K562 (cell line): ENCODE data around the gene PACSIN2. TPM values are rescaled to one million over a fixed set of nuclear protein-coding genes. Genes with fewer than 3 reads are reported as not detected.
A peak's percentile ranks its signal among the peaks of the same experiment; 100 is the strongest.

Source experiments
- ARID3B ChIP-seq: fragments of 250-450 bp; sonication (Bioruptor Pico); IDR thresholded peaks from 2 replicates; pipeline ENCODE4 v1.4.0; 2020; ENCODE audit warnings: borderline replicate concordance
- BRF2 ChIP-seq: IDR thresholded peaks from 3 replicates; pipeline ENCODE4 v1.6.1; 2011; ENCODE audit warnings: borderline replicate concordance, mild to moderate bottlenecking; ENCODE audit not compliant: insufficient read length, insufficient read depth
- CBFB ChIP-seq: sonication (generic); formaldehyde crosslinking; IDR thresholded peaks from 2 replicates; pipeline ENCODE4 v1.4.0; 2020; ENCODE audit warnings: mild to moderate bottlenecking, missing genetic modification reagents
- CLOCK ChIP-seq: fragments of 250-450 bp; sonication (Bioruptor Pico); IDR thresholded peaks from 2 replicates; pipeline ENCODE4 v1.4.0; 2020; ENCODE audit warnings: mild to moderate bottlenecking, moderate library complexity, borderline replicate concordance
- CSDE1 ChIP-seq, 2 experiments: fragments of 450-650 bp; IDR thresholded peaks; 2 replicates each; pipeline ENCODE4 v1.6.1; 2016; ENCODE audit warnings: mild to moderate bottlenecking in 1 of 2
- ESRRA ChIP-seq: fragments of 450-650 bp; IDR thresholded peaks from 2 replicates; pipeline ENCODE4 v1.6.1; 2014; ENCODE audit warnings: low read depth, mild to moderate bottlenecking, moderate library complexity, borderline replicate concordance
- GABPB2 ChIP-seq: fragments of 250-450 bp; sonication (Bioruptor Pico); conservative IDR thresholded peaks from 2 replicates; pipeline ENCODE4 v1.5.1; 2021; ENCODE audit warnings: mild to moderate bottlenecking
- IFI16 ChIP-seq: fragments of 250-450 bp; sonication (Bioruptor Pico); IDR thresholded peaks from 2 replicates; pipeline ENCODE4 v2.1.2; 2022; ENCODE audit warnings: mild to moderate bottlenecking, inconsistent platforms
- MEF2A ChIP-seq: IDR thresholded peaks from 2 replicates; pipeline ENCODE4 v1.6.1; 2011; ENCODE audit warnings: low read depth, mild to moderate bottlenecking, low read length, moderate library complexity; ENCODE audit not compliant: control insufficient read depth
- NONO ChIP-seq, 2 experiments: fragments of 200-400 bp in 1 of 2; fragments of 450-650 bp in 1 of 2; formaldehyde crosslinking in 1 of 2; IDR thresholded peaks; 2 replicates each; pipeline ENCODE4 v1.6.1; 2017; ENCODE audit warnings: low read depth in 2 of 2, mild to moderate bottlenecking in 2 of 2, moderate library complexity in 2 of 2, low read length in 1 of 2
- PML ChIP-seq: IDR thresholded peaks from 2 replicates; pipeline ENCODE4 v1.6.1; 2012; ENCODE audit warnings: low read length, inconsistent platforms
- POLR2AphosphoS2 ChIP-seq: IDR thresholded peaks from 2 replicates; pipeline ENCODE4 v1.6.1; 2012; ENCODE audit warnings: low read length, improper control_type of control experiment
- PRDM10 ChIP-seq: fragments of 450-650 bp; IDR thresholded peaks from 2 replicates; pipeline ENCODE4 v1.6.1; 2018; ENCODE audit not compliant: partially characterized antibody
- PYGO2 ChIP-seq: fragments of 450-650 bp; IDR thresholded peaks from 2 replicates; pipeline ENCODE4 v1.6.1; 2016; ENCODE audit warnings: mild to moderate bottlenecking, missing genetic modification characterization, moderate library complexity, missing compliant biosample characterization
- SNRNP70 ChIP-seq: fragments of 200-400 bp; formaldehyde crosslinking; optimal IDR thresholded peaks from 2 replicates; pipeline ENCODE3; 2017; ENCODE audit warnings: low read depth, low read length
- TSC22D4 ChIP-seq: fragments of 450-650 bp; IDR thresholded peaks from 2 replicates; pipeline ENCODE4 v1.6.1; 2016; ENCODE audit warnings: missing genetic modification characterization, missing biosample characterization, control low read depth
- ZFX ChIP-seq: sonication (generic); formaldehyde crosslinking; IDR thresholded peaks from 2 replicates; pipeline ENCODE4 v1.8.0; 2022; ENCODE audit warnings: mild to moderate bottlenecking, missing genetic modification reagents, moderate library complexity
- polyA plus RNA-seq, 8 experiments: library from polyadenylated mRNA; depleted of rRNA in 4 of 8; stranded (reverse) in 5 of 8; unstranded in 3 of 8; fragments of >200 nt; fragmentation: Nextera tagmentation in 2 of 8; fragmentation: Illumina TruSeq in 1 of 8; extraction: Ambion mirVana in 2 of 8; extraction: Trizol in 1 of 8; gene quantifications; 2 replicates each; pipeline versions ENCODE4 v1.2.1 to v1.2.3, GENCODE V29; 2011 to 2014; ENCODE audit warnings: inconsistent platforms in 1 of 8, missing spikeins in 1 of 8
- total RNA-seq, 7 experiments: library from RNA; depleted of rRNA in 6 of 7; stranded (reverse); fragments of >200 nt in 6 of 7; fragmentation: Illumina TruSeq in 2 of 7; extraction: Trizol in 2 of 7; gene quantifications; 2 replicates each; pipeline versions ENCODE4 v1.2.1 to v1.2.3, GENCODE V29; 2011 to 2021; ENCODE audit warnings: low replicate concordance in 1 of 7

PACSIN2 gene
- total and polyA plus RNA-seq, 9 of the 15 experiments (the other 6 are each of a cell fraction or from before 2014, with no cell fraction given), result 0.45 to 45.1 (median 23.9) TPM

- TF ChIP-seq BRF2, result no peak
- TF ChIP-seq IFI16 (CRISPR knock-in tag), result no peak
- TF ChIP-seq NONO (IDR thresholded peaks at IDR 0.05; ENCODE audit: low read depth in 2 of 2, low read length in 1 of 2), result peak in 1 of 2 experiments; percentile 62; a peak in 2 of 4 replicates
- no peak for TF ChIP-seq POLR2AphosphoS2
- no peak for TF ChIP-seq SNRNP70
- TF ChIP-seq ARID3B (CRISPR knock-in tag), result no peak
- TF ChIP-seq MEF2A, result no peak
- TF ChIP-seq PRDM10, result peak; percentile 86
- peak; percentile 39; the same call in 1 of the 2 replicates for TF ChIP-seq ESRRA
- peak; percentile 59 for TF ChIP-seq ZFX (CRISPR knock-in tag)
- peak in 1 of 2 experiments; percentile 48; a peak in 1 of 4 replicates for TF ChIP-seq CSDE1 (IDR thresholded peaks at IDR 0.05)
- no peak for TF ChIP-seq TSC22D4
- no peak for TF ChIP-seq CLOCK (CRISPR knock-in tag)
- TF ChIP-seq GABPB2 (CRISPR knock-in tag), result no peak
- TF ChIP-seq PML, result peak; percentile 48; the same call in 1 of the 2 replicates
- no peak for TF ChIP-seq CBFB (CRISPR knock-in tag)
- TF ChIP-seq PYGO2, result no peak
These were observed at the start of gene PACSIN2 (continued) for GRCh38 chr22:43014869-43015676.
